HCT116 (cell line): ENCODE data around the gene BAZ1B. TPM values are rescaled to one million over a fixed set of nuclear protein-coding genes. Genes with fewer than 3 reads are reported as not detected.

Experiments used
- ATAC-seq: fragments of 200-7000 bp; cut with Tn5 transposase; 2 replicates; pipeline ENCODE4 v1.9.1; 2020; ENCODE audit warnings: mild to moderate bottlenecking, moderate library complexity
- BruUV-seq: library from RNA; stranded (reverse); fragments of 400-500 nt; replicated peaks from 2 replicates; lab custom pipeline; 2021; lab: Mats Ljungman, UMichigan
- CTCF ChIA-PET: fragments of 300-600 bp; sonication (Branson Sonifier 250); formaldehyde crosslinking; loops from one replicate; lab custom pipeline; 2021; ENCODE audit warnings: antibody characterized with exemption; lab: Charles Lee
- POLR2A ChIA-PET: fragments of 300-600, 350-600 bp; sonication (Branson Sonifier 250); formaldehyde crosslinking; loops from one replicate; lab custom pipeline; 2021; ENCODE audit warnings: antibody characterized with exemption; lab: Charles Lee
- RAD21 ChIA-PET, 2 experiments: fragments of 300-600 bp; sonication (Branson Sonifier 250); formaldehyde crosslinking; loops; one replicate each; lab custom pipeline; 2023; ENCODE audit warnings: low total read pairs in 2 of 2; ENCODE audit not compliant: uncharacterized antibody in 2 of 2, unreplicated experiment in 2 of 2, low non-redundant PET in 1 of 2; lab: Charles Lee
- DNase-seq: peaks from one replicate; pipeline ENCODE4 v3.0.0-alpha.2; 2010; ENCODE audit warnings: low read depth, low spot score
- H2AFZ ChIP-seq: fragments of 200-600 bp; shearing (Covaris generic), sonication (generic); 2 replicates; pipeline ENCODE4 v1.6.1; 2017; ENCODE audit warnings: low read depth, mixed run types, mixed read lengths, antibody characterized with exemption, low read length; ENCODE audit not compliant: poor library complexity, severe bottlenecking
- H3K27ac ChIP-seq: 2 replicates; pipeline ENCODE4 v1.5.1; 2012; ENCODE audit warnings: low read depth, low read length
- H3K27me3 ChIP-seq: fragments of 200-600 bp; sonication (generic); 2 replicates; pipeline ENCODE4 v1.6.1; 2016; ENCODE audit warnings: mixed run types, low read length, mixed read lengths; ENCODE audit not compliant: insufficient read depth
- H3K36me3 ChIP-seq, 2 experiments: fragments of 200-500 bp in 1 of 2; fragments of 200-600 bp in 1 of 2; sonication (Bioruptor generic) in 1 of 2; sonication (generic) in 1 of 2; 2 replicates each; pipeline versions ENCODE4 v1.5.1 to v1.6.1; 2014 to 2016; ENCODE audit warnings: low read length in 2 of 2, inconsistent platforms in 1 of 2, mixed read lengths in 1 of 2, mixed run types in 1 of 2; ENCODE audit not compliant: insufficient read depth in 2 of 2, control insufficient read depth in 1 of 2
- H3K4me1 ChIP-seq, 2 experiments: fragments of 200-600 bp in 1 of 2; sonication (generic) in 1 of 2; 2 replicates each; pipeline versions ENCODE4 v1.5.1 to v1.6.1; 2012 to 2017; ENCODE audit warnings: low read length in 2 of 2, inconsistent platforms in 1 of 2, mild to moderate bottlenecking in 1 of 2, mixed read lengths in 1 of 2, mixed run types in 1 of 2, moderate library complexity in 1 of 2; ENCODE audit not compliant: insufficient read depth in 2 of 2, control insufficient read depth in 1 of 2
- H3K4me2 ChIP-seq: fragments of 200-600 bp; sonication (generic); 2 replicates; pipeline ENCODE4 v1.6.1; 2017; ENCODE audit warnings: mixed run types, low read length, mixed read lengths
- H3K4me3 ChIP-seq, 2 experiments: fragments of 200-600 bp in 1 of 2; sonication (generic) in 1 of 2; replicated peaks in 1 of 2; 2 replicates each; pipeline ENCODE4 v1.5.1; 2011 to 2016; ENCODE audit warnings: low read length in 2 of 2, control low read depth in 1 of 2, low read depth in 1 of 2, mild to moderate bottlenecking in 1 of 2, mixed read lengths in 1 of 2, mixed run types in 1 of 2
- H3K79me2 ChIP-seq: fragments of 200-600 bp; sonication (generic); 2 replicates; pipeline ENCODE4 v1.6.1; 2017; ENCODE audit warnings: mild to moderate bottlenecking, mixed run types, low read length, moderate library complexity, mixed read lengths; ENCODE audit not compliant: insufficient read depth
- H3K9ac ChIP-seq: fragments of 200-600 bp; sonication (generic); 2 replicates; pipeline ENCODE4 v1.6.1; 2016; ENCODE audit warnings: low read length, mixed read lengths
- H3K9me2 ChIP-seq: fragments of 200-600 bp; sonication (generic), shearing (Covaris generic); 2 replicates; pipeline ENCODE4 v1.6.1; 2017; ENCODE audit warnings: mixed run types, mild to moderate bottlenecking, moderate library complexity; ENCODE audit not compliant: insufficient read depth
- H3K9me3 ChIP-seq, 2 experiments: fragments of 200-500 bp in 1 of 2; fragments of 200-600 bp in 1 of 2; sonication (Bioruptor generic) in 1 of 2; sonication (generic) in 1 of 2; 2 replicates each; pipeline ENCODE4 v1.6.1; 2014 to 2017; ENCODE audit warnings: low read length in 2 of 2, mixed read lengths in 2 of 2, inconsistent platforms in 1 of 2, low read depth in 1 of 2, mild to moderate bottlenecking in 1 of 2, mixed run types in 1 of 2, moderate library complexity in 1 of 2; ENCODE audit not compliant: control insufficient read depth in 1 of 2, insufficient read depth in 1 of 2
- H4K20me1 ChIP-seq: fragments of 200-600 bp; sonication (generic), shearing (Covaris generic); 2 replicates; pipeline ENCODE4 v1.6.1; 2017; ENCODE audit warnings: mixed run types, mild to moderate bottlenecking, moderate library complexity; ENCODE audit not compliant: insufficient read depth
- CBX3 ChIP-seq: IDR thresholded peaks from 2 replicates; pipeline ENCODE4 v1.6.1; 2012; ENCODE audit warnings: low read depth
- EGR1 ChIP-seq: IDR thresholded peaks from 2 replicates; pipeline ENCODE4 v1.6.1; 2012; ENCODE audit warnings: low read depth
- ELF1 ChIP-seq: IDR thresholded peaks from 2 replicates; pipeline ENCODE4 v1.6.1; 2012; ENCODE audit warnings: low read depth, borderline replicate concordance
- EZH2phosphoT487 ChIP-seq: fragments of 200-600 bp; IDR thresholded peaks from 2 replicates; pipeline ENCODE4 v1.6.1; 2018; ENCODE audit warnings: antibody characterized with exemption, borderline replicate concordance
- JUND ChIP-seq: IDR thresholded peaks from 2 replicates; pipeline ENCODE4 v1.6.1; 2012
- ZFX ChIP-seq: fragments of 450-650 bp; IDR thresholded peaks from 2 replicates; pipeline ENCODE4 v1.6.1; 2017
- ZNF274 ChIP-seq: fragments of 200-500 bp; sonication (Bioruptor generic); IDR thresholded peaks from 2 replicates; pipeline ENCODE4 v1.6.1; 2014; ENCODE audit warnings: mild to moderate bottlenecking, low read depth, low read length, inconsistent platforms
- intact Hi-C: fragments of 100-400 bp; cut with micrococcal nuclease; formaldehyde crosslinking; loops from 2 replicates; pipeline ENCODE4 v1.10.0; 2022
- total RNA-seq: library from RNA; stranded (reverse); gene quantifications from one replicate; pipeline ENCODE4 v1.2.1, GENCODE V29; 2021; ENCODE audit not compliant: unreplicated experiment
- TF ChIP-seq, protein P1 (sequence below): IDR thresholded peaks from 2 replicates; pipeline ENCODE4 v1.6.1; 2012; ENCODE audit warnings: low read depth
- TF ChIP-seq, protein P2 (sequence below): IDR thresholded peaks from 2 replicates; pipeline ENCODE4 v1.6.1; 2012

Gene BAZ1B
- total RNA-seq, 1 experiment from 2014 or later, result 81.1 TPM

DNA sequence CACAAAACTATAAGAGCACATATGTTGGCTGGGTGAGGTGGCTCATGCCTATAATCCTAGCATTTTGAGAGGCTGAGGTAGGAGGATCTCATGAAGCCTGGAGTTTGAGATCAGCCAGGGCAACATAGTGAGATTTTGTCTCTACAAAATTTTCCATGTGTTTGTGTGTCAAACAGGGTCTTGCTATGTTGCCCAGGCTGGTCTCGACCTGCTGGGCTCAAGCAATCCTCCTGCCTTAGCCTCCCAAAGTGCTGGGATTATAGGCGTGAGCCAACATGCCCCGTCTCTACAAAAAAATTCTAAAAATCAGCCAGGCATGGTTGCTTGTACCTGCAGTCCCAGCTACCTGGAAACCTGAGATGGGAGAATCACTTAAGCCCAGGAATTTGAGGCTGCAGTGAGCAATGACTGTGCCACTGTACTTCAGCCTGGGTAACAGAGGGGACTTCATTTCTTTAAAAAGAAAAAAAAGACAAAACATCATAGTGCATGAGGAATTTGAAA is 60.3 kb downstream of the BAZ1B start:
- H3K27me3 ChIP-seq, result no peaks in the 10 kb centered on the region
- TF ChIP-seq EGR1, result no peak
- TF ChIP-seq, protein P1, sequence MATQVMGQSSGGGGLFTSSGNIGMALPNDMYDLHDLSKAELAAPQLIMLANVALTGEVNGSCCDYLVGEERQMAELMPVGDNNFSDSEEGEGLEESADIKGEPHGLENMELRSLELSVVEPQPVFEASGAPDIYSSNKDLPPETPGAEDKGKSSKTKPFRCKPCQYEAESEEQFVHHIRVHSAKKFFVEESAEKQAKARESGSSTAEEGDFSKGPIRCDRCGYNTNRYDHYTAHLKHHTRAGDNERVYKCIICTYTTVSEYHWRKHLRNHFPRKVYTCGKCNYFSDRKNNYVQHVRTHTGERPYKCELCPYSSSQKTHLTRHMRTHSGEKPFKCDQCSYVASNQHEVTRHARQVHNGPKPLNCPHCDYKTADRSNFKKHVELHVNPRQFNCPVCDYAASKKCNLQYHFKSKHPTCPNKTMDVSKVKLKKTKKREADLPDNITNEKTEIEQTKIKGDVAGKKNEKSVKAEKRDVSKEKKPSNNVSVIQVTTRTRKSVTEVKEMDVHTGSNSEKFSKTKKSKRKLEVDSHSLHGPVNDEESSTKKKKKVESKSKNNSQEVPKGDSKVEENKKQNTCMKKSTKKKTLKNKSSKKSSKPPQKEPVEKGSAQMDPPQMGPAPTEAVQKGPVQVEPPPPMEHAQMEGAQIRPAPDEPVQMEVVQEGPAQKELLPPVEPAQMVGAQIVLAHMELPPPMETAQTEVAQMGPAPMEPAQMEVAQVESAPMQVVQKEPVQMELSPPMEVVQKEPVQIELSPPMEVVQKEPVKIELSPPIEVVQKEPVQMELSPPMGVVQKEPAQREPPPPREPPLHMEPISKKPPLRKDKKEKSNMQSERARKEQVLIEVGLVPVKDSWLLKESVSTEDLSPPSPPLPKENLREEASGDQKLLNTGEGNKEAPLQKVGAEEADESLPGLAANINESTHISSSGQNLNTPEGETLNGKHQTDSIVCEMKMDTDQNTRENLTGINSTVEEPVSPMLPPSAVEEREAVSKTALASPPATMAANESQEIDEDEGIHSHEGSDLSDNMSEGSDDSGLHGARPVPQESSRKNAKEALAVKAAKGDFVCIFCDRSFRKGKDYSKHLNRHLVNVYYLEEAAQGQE, result no peak
- H3K9ac ChIP-seq, result no peak overlapping the region
- ChIA-PET CTCF (no interaction called here), RAD21 (no interaction called here), POLR2A (no interaction called here)
- H4K20me1 ChIP-seq, result peaks cover 7% of the 10 kb centered on the region; the same call in 1 of the 2 replicates
- no peak overlapping the region for H3K4me3 ChIP-seq
- DNase-seq, result no peak
- no TSS peak for BruUV-seq
- H3K4me2 ChIP-seq, result no peak overlapping the region
- H3K9me3 ChIP-seq, result no peaks in the 10 kb centered on the region
- H3K36me3 ChIP-seq, result peaks cover 84 to 87% of the 10 kb centered on the region in 2 experiments
- H3K79me2 ChIP-seq, result peaks cover 80% of the 10 kb centered on the region
- intact Hi-C loops, result no loop called here
- no peaks in the 10 kb centered on the region for H3K9me2 ChIP-seq
- H2AFZ ChIP-seq, result no peak overlapping the region
- no peak for ATAC-seq
- H3K27ac ChIP-seq, result no peak overlapping the region
- H3K4me1 ChIP-seq, result no peaks in the 10 kb centered on the region

DNA sequence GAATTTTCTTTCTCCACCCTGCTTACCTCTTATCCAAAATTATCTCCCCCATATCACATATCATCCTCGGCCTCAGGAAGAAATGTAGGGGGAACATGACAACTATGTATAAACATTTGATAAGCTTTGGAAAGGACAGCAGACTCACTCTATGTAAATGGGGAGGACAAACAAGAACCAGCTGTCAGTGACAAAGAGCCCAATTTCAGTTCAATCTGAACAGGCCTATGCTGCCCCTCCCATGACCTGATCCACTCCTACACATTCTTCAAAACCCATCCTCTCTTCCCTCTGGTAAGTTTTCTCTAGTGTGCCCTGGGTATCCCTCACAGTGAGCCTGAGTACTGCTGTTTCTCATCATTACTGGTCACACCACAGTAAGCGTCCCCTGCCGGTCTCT is 67.7 kb downstream of the BAZ1B start:
- H3K27ac ChIP-seq, result no peak overlapping the region
- H2AFZ ChIP-seq, result no peak overlapping the region
- no peak for ATAC-seq
- H3K27me3 ChIP-seq, result no peaks in the 10 kb centered on the region
- CTCF ChIA-PET, result no interaction called here
- no peaks in the 10 kb centered on the region for H3K9me2 ChIP-seq
- TF ChIP-seq ZFX (no peak), EZH2phosphoT487 (no peak), EGR1 (no peak), ELF1 (no peak), ZNF274 (no peak), JUND (no peak), CBX3 (no peak)
- TF ChIP-seq, protein P2, sequence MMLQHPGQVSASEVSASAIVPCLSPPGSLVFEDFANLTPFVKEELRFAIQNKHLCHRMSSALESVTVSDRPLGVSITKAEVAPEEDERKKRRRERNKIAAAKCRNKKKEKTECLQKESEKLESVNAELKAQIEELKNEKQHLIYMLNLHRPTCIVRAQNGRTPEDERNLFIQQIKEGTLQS, result no peak
- TF ChIP-seq, protein P1, result no peak
- RAD21 ChIA-PET, result no interaction called here
- POLR2A ChIA-PET, result no interaction called here
- H3K79me2 ChIP-seq, result peaks cover 80% of the 10 kb centered on the region
- H3K4me3 ChIP-seq, result no peak overlapping the region
- H3K36me3 ChIP-seq, result peaks cover 52 to 56% of the 10 kb centered on the region in 2 experiments
- no peak overlapping the region for H3K9ac ChIP-seq
- intact Hi-C loops, result no loop called here
- peaks cover 11% of the 10 kb centered on the region; the same call in 1 of the 2 replicates for H4K20me1 ChIP-seq
- H3K4me2 ChIP-seq, result no peak overlapping the region
- BruUV-seq, result no TSS peak
- DNase-seq, result no peak
- H3K4me1 ChIP-seq, result no peaks in the 10 kb centered on the region
- no peaks in the 10 kb centered on the region for H3K9me3 ChIP-seq
